Testis (tissue), 2 donors: Measurements from ENCODE around the gene PVALEF.

Source experiments
- CTCF ChIP-seq, 3 experiments: fragments of 450-650 bp in 2 of 3; fragments of 200-600 bp in 1 of 3; sonication (generic) in 1 of 3; IDR thresholded peaks; one replicate each; pipeline ENCODE4 v1.5.1; 2016 to 2019; ENCODE audit warnings: antibody characterized with exemption in 3 of 3, mild to moderate bottlenecking in 2 of 3, moderate library complexity in 1 of 3
- POLR2A ChIP-seq: fragments of 450-650 bp; IDR thresholded peaks from one replicate; pipeline ENCODE4 v1.6.1; 2017; ENCODE audit warnings: antibody characterized with exemption, mild to moderate bottlenecking, moderate library complexity

- TF ChIP-seq CTCF (IDR thresholded peaks at IDR 0.05), result no peak
- no peak for TF ChIP-seq POLR2A
Measured at GRCh38 chr17:81230043-81230820, 64.9 kb downstream of the PVALEF start.
